HepG2 (cell line): ENCODE data around the gene RRP36. TPM values are rescaled to one million over a fixed set of nuclear protein-coding genes. Genes with fewer than 3 reads are reported as not detected.

Source experiments
- FLYWCH1 ChIP-seq: sonication (generic); formaldehyde crosslinking; IDR thresholded peaks from 2 replicates; pipeline ENCODE4 v1.8.1; 2023; ENCODE audit warnings: mild to moderate bottlenecking, missing genetic modification reagents
- HOXA3 ChIP-seq: sonication (generic); formaldehyde crosslinking; IDR thresholded peaks from 2 replicates; pipeline ENCODE4 v1.5.0; 2020; ENCODE audit warnings: missing genetic modification reagents
- NCOA5 ChIP-seq: sonication (generic); formaldehyde crosslinking; IDR thresholded peaks from 2 replicates; pipeline ENCODE4 v1.4.0; 2020; ENCODE audit warnings: missing genetic modification reagents
- NFIB ChIP-seq: sonication (generic); formaldehyde crosslinking; IDR thresholded peaks from 2 replicates; pipeline ENCODE4 v1.9.0; 2021; ENCODE audit warnings: missing genetic modification reagents, mild to moderate bottlenecking, borderline replicate concordance
- PAF1 ChIP-seq: IDR thresholded peaks from 2 replicates; pipeline ENCODE4 v1.6.1; 2016; ENCODE audit warnings: missing genetic modification reagents, missing compliant biosample characterization
- PTBP1 ChIP-seq: fragments of 200-400 bp; formaldehyde crosslinking; IDR thresholded peaks from 2 replicates; pipeline ENCODE4 v1.6.1; 2018; ENCODE audit warnings: low read length, low read depth; ENCODE audit not compliant: poor library complexity, severe bottlenecking
- SCMH1 ChIP-seq: sonication (generic); formaldehyde crosslinking; IDR thresholded peaks from 2 replicates; pipeline ENCODE4 v1.9.0; 2021; ENCODE audit warnings: missing genetic modification reagents, mild to moderate bottlenecking, borderline replicate concordance
- SP2 ChIP-seq: sonication (generic); formaldehyde crosslinking; IDR thresholded peaks from 2 replicates; pipeline ENCODE4 v1.5.1; 2020; ENCODE audit warnings: mild to moderate bottlenecking, missing genetic modification reagents
- ZBTB3 ChIP-seq: sonication (generic); formaldehyde crosslinking; IDR thresholded peaks from 2 replicates; pipeline ENCODE4 v1.4.0; 2020; ENCODE audit warnings: low read depth, mild to moderate bottlenecking, moderate library complexity, missing genetic modification reagents, borderline replicate concordance
- ZIK1 ChIP-seq: sonication (generic); formaldehyde crosslinking; IDR thresholded peaks from 2 replicates; pipeline ENCODE4 v1.5.0; 2020; ENCODE audit warnings: mild to moderate bottlenecking, low read depth, missing genetic modification reagents, borderline replicate concordance
- ZNF354B ChIP-seq: sonication (generic); formaldehyde crosslinking; IDR thresholded peaks from 2 replicates; pipeline ENCODE4 v1.8.0; 2022; ENCODE audit warnings: mild to moderate bottlenecking, missing genetic modification reagents
- ZNF703 ChIP-seq: sonication (generic); formaldehyde crosslinking; IDR thresholded peaks from 2 replicates; pipeline ENCODE4 v1.5.1; 2020; ENCODE audit warnings: missing genetic modification reagents, mild to moderate bottlenecking, moderate library complexity, borderline replicate concordance
- ZNF776 ChIP-seq: sonication (generic); formaldehyde crosslinking; IDR thresholded peaks from 2 replicates; pipeline ENCODE4 v1.4.0; 2020; ENCODE audit warnings: mild to moderate bottlenecking, missing genetic modification reagents
- ZSCAN30 ChIP-seq: sonication (generic); formaldehyde crosslinking; IDR thresholded peaks from 2 replicates; pipeline ENCODE4 v1.5.0; 2020; ENCODE audit warnings: mild to moderate bottlenecking, missing genetic modification reagents
- polyA plus RNA-seq, 8 experiments: library from polyadenylated mRNA; depleted of rRNA in 3 of 8; stranded (reverse) in 7 of 8; unstranded in 1 of 8; fragments of >200 nt; fragmentation: Illumina TruSeq in 4 of 8; extraction: Trizol in 4 of 8; gene quantifications; 2 replicates each; pipeline versions ENCODE4 v1.2.1 to v1.2.3, GENCODE V29; 2011 to 2016; ENCODE audit warnings: low read depth in 4 of 8, missing spikeins in 1 of 8, mixed read lengths in 1 of 8; ENCODE audit not compliant: insufficient read depth in 1 of 8
- total RNA-seq, 5 experiments: library from RNA; depleted of rRNA; stranded (reverse); fragments of >200 nt; fragmentation: Illumina TruSeq; extraction: Trizol; gene quantifications; 2 replicates each; pipeline ENCODE4 v1.2.3, GENCODE V29; 2016; ENCODE audit warnings: low read depth in 1 of 5
- TF ChIP-seq, protein P1 (sequence below): sonication (generic); formaldehyde crosslinking; IDR thresholded peaks from 2 replicates; pipeline ENCODE4 v1.4.0; 2020; ENCODE audit warnings: missing genetic modification reagents, mild to moderate bottlenecking, borderline replicate concordance
- TF ChIP-seq, protein P2 (sequence below): sonication (generic); formaldehyde crosslinking; IDR thresholded peaks from 2 replicates; pipeline ENCODE4 v1.4.0; 2020; ENCODE audit warnings: missing genetic modification reagents, borderline replicate concordance
- TF ChIP-seq, protein P3 (sequence below): sonication (generic); formaldehyde crosslinking; IDR thresholded peaks from one replicate; pipeline ENCODE4 v1.5.1; 2020; ENCODE audit warnings: mild to moderate bottlenecking, missing genetic modification reagents; ENCODE audit errors: not compliant biosample characterization
- TF ChIP-seq, protein P4 (sequence below): sonication (generic); formaldehyde crosslinking; IDR thresholded peaks from 2 replicates; pipeline ENCODE4 v1.5.0; 2020; ENCODE audit warnings: missing genetic modification reagents

The RRP36 gene
- total and polyA plus RNA-seq, 2 of the 13 experiments (the other 11 are each of a cell fraction or from before 2014, with no cell fraction given): 29.5 to 144 TPM

DNA sequence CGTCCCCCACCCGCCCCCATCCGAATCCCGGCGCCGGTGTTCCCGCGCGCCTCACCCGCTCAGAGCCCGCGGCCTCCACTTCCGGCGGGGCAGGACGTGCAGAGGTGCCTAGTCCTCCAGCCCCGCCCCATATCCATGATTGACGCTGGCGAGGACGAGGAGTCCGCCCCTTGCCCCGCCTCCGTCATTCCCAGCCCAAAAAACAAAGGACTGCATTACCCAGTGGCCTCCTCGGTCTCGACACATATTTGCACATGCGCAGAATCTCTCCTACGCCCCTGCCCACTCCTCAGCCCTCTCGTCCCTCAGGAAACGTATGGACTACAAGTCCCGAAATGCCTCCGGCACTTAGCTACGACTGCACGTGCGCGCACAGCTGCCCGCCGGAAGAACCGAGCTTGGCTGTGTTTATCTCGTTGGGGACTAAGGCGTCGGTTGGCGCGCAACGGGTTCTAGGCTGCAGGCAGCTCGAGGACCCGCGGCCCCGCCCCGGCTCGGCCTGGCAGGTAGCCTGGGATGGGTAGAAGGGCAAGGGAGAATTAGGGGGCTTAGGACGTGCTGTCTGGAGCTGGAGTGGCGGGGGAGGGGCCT is 7.5 kb upstream of the RRP36 start, which contains the start of the genes KLHDC3 and MEA1 (continued):
- TF ChIP-seq, protein P1, sequence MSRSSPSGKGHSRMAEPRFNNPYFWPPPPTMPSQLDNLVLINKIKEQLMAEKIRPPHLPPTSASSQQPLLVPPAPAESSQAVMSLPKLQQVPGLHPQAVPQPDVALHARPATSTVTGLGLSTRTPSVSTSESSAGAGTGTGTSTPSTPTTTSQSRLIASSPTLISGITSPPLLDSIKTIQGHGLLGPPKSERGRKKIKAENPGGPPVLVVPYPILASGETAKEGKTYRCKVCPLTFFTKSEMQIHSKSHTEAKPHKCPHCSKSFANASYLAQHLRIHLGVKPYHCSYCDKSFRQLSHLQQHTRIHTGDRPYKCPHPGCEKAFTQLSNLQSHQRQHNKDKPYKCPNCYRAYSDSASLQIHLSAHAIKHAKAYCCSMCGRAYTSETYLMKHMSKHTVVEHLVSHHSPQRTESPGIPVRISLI (CRISPR knock-in tag): peak; percentile 74; the same call in 1 of the 2 replicates
- TF ChIP-seq ZSCAN30 (CRISPR knock-in tag): no peak
- no peak for TF ChIP-seq PAF1 (CRISPR knock-in tag)
- TF ChIP-seq SCMH1: no peak
- no peak for TF ChIP-seq ZNF776 (CRISPR knock-in tag)
- TF ChIP-seq NCOA5 (CRISPR knock-in tag): no peak
- TF ChIP-seq, protein P2, sequence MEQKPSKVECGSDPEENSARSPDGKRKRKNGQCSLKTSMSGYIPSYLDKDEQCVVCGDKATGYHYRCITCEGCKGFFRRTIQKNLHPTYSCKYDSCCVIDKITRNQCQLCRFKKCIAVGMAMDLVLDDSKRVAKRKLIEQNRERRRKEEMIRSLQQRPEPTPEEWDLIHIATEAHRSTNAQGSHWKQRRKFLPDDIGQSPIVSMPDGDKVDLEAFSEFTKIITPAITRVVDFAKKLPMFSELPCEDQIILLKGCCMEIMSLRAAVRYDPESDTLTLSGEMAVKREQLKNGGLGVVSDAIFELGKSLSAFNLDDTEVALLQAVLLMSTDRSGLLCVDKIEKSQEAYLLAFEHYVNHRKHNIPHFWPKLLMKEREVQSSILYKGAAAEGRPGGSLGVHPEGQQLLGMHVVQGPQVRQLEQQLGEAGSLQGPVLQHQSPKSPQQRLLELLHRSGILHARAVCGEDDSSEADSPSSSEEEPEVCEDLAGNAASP (CRISPR knock-in tag): no peak; the same call in 1 of the 2 replicates
- no peak for TF ChIP-seq ZNF703 (CRISPR knock-in tag)
- TF ChIP-seq, protein P3, sequence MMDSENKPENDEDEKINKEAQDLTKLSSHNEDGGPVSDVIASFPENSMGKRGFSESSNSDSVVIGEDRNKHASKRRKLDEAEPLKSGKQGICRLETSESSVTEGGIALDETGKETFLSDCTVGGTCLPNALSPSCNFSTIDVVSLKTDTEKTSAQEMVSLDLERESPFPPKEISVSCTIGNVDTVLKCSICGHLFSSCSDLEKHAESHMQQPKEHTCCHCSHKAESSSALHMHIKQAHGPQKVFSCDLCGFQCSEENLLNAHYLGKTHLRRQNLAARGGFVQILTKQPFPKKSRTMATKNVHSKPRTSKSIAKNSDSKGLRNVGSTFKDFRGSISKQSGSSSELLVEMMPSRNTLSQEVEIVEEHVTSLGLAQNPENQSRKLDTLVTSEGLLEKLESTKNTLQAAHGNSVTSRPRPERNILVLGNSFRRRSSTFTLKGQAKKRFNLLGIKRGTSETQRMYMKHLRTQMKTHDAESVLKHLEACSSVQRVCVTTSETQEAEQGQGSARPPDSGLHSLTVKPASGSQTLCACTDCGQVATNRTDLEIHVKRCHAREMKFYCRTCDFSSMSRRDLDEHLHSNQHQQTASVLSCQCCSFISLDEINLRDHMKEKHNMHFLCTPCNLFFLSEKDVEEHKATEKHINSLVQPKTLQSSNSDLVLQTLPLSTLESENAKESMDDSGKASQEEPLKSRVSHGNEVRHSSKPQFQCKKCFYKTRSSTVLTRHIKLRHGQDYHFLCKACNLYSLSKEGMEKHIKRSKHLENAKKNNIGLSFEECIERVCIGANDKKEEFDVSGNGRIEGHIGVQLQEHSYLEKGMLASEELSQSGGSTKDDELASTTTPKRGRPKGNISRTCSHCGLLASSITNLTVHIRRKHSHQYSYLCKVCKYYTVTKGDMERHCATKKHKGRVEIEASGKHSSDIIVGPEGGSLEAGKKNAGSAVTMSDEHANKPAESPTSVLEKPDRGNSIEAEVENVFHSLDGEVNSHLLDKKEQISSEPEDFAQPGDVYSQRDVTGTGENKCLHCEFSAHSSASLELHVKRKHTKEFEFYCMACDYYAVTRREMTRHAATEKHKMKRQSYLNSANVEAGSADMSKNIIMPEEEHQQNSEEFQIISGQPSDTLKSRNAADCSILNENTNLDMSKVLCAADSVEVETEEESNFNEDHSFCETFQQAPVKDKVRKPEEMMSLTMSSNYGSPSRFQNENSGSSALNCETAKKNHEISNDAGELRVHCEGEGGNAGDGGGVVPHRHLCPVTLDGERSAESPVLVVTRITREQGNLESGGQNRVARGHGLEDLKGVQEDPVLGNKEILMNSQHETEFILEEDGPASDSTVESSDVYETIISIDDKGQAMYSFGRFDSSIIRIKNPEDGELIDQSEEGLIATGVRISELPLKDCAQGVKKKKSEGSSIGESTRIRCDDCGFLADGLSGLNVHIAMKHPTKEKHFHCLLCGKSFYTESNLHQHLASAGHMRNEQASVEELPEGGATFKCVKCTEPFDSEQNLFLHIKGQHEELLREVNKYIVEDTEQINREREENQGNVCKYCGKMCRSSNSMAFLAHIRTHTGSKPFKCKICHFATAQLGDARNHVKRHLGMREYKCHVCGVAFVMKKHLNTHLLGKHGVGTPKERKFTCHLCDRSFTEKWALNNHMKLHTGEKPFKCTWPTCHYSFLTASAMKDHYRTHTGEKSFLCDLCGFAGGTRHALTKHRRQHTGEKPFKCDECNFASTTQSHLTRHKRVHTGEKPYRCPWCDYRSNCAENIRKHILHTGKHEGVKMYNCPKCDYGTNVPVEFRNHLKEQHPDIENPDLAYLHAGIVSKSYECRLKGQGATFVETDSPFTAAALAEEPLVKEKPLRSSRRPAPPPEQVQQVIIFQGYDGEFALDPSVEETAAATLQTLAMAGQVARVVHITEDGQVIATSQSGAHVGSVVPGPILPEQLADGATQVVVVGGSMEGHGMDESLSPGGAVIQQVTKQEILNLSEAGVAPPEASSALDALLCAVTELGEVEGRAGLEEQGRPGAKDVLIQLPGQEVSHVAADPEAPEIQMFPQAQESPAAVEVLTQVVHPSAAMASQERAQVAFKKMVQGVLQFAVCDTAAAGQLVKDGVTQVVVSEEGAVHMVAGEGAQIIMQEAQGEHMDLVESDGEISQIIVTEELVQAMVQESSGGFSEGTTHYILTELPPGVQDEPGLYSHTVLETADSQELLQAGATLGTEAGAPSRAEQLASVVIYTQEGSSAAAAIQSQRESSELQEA: no peak
- no peak for TF ChIP-seq PTBP1
- TF ChIP-seq HOXA3 (CRISPR knock-in tag): peak; percentile 86
- peak; percentile 54; the same call in 1 of the 2 replicates for TF ChIP-seq ZIK1 (CRISPR knock-in tag)
- TF ChIP-seq, protein P4, sequence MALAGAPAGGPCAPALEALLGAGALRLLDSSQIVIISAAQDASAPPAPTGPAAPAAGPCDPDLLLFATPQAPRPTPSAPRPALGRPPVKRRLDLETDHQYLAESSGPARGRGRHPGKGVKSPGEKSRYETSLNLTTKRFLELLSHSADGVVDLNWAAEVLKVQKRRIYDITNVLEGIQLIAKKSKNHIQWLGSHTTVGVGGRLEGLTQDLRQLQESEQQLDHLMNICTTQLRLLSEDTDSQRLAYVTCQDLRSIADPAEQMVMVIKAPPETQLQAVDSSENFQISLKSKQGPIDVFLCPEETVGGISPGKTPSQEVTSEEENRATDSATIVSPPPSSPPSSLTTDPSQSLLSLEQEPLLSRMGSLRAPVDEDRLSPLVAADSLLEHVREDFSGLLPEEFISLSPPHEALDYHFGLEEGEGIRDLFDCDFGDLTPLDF (CRISPR knock-in tag): peak; percentile 68
- TF ChIP-seq FLYWCH1: no peak
- no peak for TF ChIP-seq ZNF354B (CRISPR knock-in tag)
- peak; percentile 68 for TF ChIP-seq SP2 (CRISPR knock-in tag)
- 0 out of 2 replicates have a peak, but pooled peaks have one; percentile 53 for TF ChIP-seq ZBTB3 (CRISPR knock-in tag)
- TF ChIP-seq NFIB: no peak
